GM19463 (cell line): ENCODE data around the gene CARD8.

Experiments used
- ATAC-seq: cut with Tn5 transposase; IDR thresholded peaks from one replicate; pipeline ENCODE4 v1.9.1; 2021; ENCODE audit warnings: mild to moderate bottlenecking, moderate library complexity; ENCODE audit not compliant: unreplicated experiment

CARD8 gene

GRCh38 chr19:48176226-48176625, 79.5 kb downstream of the CARD8 start:
- ATAC-seq = no peak

GRCh38 chr19:48175578-48175977, 80.1 kb downstream of the CARD8 start:
- ATAC-seq = no peak

DNA sequence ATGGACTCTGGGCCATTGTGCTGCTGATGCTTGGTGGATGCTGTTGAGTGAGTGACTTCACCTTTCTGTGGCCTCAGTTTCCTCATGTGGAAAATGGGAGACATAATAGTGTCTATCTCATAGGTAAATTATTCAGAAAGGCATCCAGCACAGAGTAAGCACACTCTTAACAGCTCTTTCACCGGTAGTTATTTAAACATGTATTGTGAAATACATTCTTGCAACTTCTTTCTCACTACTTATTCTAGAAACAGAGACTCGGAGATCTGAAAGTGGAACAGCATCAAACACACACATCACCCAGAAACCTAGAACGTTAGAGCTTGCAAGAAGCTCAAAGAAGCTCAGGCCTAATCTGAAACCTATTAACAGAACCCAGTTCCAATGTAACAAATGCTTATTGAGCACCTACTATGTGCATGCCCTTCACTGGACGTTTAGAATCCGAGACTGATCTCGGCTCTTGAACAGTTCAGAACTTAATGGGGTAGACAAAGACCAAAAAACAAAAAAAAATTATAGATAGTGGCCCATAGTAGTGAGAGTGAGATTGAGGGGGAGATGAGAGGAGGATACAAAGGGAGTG, 81.2 kb downstream of the CARD8 start:
- ATAC-seq = no peak

- no peak for ATAC-seq
Measured at GRCh38 chr19:48171710-48172109, 84.0 kb downstream of the CARD8 start.

GRCh38 chr19:48170817-48171347, 84.8 kb downstream of the CARD8 start:
- no peak for ATAC-seq

GRCh38 chr19:48169939-48170803, 85.5 kb downstream of the CARD8 start, which contains the start of the genes LIG1 and ZSWIM9:
TSS of gene LIG1 (minus strand) at chr19:48170344. CDS start at chr19:48165566, 4,778 bp downstream.
TSS of gene ZSWIM9 (plus strand) at chr19:48170680. CDS start at chr19:48171803, 1,123 bp downstream.
- peak; percentile 81 for ATAC-seq

- ATAC-seq = no peak
Measured at GRCh38 chr19:48169578-48169938, 86.2 kb downstream of the CARD8 start.

GRCh38 chr19:48168689-48169088, 87.0 kb downstream of the CARD8 start:
- no peak for ATAC-seq

DNA sequence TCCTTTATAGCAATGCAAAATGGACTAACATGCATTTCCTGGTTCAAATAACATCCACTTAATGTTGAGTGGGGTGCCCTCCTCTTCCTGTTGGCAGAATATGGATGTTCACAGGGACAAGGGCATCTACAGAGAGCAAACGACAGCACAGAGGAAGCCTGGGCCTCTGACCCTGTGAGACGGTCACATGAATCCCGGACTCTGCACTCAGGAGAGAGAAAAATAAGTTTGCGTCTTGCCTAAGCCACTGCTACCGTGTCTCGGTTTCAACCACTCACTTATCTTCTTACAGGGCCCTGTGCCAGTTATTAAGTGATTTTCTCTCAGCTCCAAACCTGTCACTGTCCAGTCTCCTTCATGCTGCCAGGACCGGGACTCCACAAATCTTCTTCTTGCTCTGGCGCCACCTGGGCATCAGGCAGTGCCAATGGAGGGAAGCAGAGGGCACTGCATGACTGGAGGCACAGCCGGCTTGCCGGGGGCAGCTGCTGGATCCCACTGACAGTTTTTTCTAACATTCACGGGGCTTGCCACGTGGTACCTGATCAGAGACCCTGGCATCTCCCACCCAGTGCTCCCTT, 97.4 kb downstream of the CARD8 start:
- ATAC-seq = no peak
